Amniotic stem cell (primary cell): ENCODE measurements around the gene UFSP1.

Source experiments
- DNase-seq: peaks from one replicate; lab custom pipeline; 2025; lab: John Stamatoyannopoulos, UW

Gene UFSP1

GRCh38 chr7:100895956-100896731 is 6.6 kb upstream of the UFSP1 start:
- no peak for DNase-seq

- DNase-seq, result no peak
Observed at GRCh38 chr7:100895701-100895955, 6.1 kb upstream of the UFSP1 start, which contains the start of gene ACHE. Gene ACHE (minus strand): TSS chr7:100895888. CDS start chr7:100894232, 1,656 bp downstream.

GRCh38 chr7:100894860-100895700 is 5.6 kb upstream of the UFSP1 start:
- no peak for DNase-seq

GRCh38 chr7:100893910-100894721 is 4.6 kb upstream of the UFSP1 start:
- no peak for DNase-seq

DNA sequence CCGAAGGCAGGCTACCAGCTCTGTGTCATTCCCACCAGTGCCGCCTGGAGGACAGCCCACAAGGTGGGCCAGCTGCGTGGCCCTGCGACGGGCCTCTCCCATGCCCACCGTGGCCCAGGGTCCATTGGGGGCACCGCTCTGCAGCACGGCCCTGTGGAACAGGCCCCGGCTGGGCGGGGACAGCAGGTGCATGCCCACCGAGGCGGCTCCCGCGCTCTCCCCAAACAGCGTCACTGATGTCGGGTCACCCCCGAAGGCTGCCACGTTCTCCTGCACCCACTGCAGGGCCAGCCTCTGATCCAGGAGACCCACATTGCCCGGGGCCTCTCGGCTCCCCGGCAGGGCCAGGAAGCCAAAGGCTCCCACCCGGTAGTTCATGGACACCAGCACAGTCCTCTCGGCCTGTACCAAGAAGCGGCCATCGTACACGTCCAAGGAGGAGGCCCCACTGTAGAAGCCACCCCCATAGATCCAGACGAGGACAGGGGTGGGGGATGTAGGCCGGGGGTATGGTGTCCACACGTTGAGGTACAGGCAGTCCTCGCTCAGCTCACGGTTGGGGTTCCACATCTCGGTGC is 3.9 kb upstream of the UFSP1 start:
- DNase-seq, result no peak

DNA sequence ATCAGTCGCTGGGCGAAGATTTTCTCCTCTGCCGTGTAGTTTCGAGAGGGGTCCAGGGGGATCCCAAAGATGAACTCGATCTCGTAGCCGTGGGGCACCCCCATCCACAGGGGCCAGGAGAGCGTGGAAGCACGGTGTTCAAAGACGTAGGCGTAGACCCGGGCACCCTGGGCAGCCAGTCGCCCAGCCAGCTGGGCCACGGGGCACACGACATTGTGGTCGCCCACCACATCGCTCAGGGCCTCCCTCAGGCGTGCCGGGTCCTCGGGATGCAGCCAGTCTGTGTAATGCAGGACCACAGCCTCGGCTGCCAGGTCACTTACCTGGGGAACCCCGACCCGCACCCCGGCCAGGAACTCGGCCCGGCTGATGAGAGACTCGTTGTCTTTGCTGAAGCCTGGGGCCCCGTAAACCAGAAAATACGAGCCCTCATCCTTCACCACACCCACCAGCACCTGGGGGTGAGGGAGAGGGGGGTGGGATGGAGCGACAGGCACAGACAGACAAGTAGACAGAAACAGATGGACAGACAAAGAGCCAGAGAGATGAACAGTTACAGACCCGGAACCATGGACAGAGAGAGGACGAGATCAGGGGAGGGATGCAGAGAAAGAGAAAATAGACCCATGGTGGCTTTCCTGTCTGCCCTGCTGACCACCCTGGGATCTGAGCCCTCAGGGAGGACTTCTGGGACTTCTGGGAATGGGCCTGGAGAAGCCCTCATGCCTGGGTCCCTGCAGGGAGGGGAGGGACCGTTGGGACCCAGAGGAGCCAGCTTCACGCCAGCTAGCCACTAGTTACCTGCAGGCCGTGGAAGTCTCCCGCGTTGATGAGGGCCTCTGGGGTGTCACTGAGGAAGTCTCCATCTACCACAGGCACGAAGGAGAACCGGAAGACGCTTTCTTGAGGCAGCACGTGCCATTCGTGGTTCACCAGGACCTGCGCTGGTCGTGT is 3.1 kb upstream of the UFSP1 start:
- no peak for DNase-seq

DNA sequence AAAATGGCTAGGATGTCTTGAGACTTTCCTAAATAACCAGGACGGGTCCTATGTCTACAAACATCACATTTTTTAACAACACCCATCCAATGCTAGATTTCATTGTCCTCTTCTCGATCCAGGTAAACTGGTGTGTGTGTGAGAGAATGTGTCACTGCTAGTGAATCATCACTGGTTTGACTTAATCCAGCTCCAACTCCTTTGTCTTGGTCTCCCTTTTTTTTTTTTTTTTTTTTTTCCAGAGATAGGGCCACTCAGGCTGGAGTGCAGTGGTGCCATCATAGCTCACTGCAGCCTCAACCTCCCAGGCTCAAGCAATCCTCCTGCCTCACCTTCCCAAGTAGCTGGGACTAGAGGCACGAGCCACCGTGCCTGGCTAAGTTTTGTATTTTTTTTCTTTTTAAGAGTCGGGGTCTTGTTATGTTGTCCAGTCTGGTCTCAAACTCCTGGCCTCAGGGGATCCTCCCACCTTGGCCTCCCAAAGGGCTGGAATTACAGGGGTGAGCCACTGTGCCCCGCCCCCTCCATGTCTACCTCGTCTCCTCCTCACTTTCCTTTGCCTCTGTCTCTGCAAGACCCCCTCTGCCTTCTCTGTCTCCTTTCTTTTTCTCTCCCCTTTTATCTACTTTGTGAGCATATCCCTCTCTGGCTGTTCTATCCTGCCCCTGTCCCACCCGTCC is 2.2 kb upstream of the UFSP1 start:
- no peak for DNase-seq

- DNase-seq, result no peak
Observed at GRCh38 chr7:100890653-100891567, 1.4 kb upstream of the UFSP1 start.

GRCh38 chr7:100888291-100888987 is 1.1 kb downstream of the UFSP1 start:
- DNase-seq, result no peak

DNA sequence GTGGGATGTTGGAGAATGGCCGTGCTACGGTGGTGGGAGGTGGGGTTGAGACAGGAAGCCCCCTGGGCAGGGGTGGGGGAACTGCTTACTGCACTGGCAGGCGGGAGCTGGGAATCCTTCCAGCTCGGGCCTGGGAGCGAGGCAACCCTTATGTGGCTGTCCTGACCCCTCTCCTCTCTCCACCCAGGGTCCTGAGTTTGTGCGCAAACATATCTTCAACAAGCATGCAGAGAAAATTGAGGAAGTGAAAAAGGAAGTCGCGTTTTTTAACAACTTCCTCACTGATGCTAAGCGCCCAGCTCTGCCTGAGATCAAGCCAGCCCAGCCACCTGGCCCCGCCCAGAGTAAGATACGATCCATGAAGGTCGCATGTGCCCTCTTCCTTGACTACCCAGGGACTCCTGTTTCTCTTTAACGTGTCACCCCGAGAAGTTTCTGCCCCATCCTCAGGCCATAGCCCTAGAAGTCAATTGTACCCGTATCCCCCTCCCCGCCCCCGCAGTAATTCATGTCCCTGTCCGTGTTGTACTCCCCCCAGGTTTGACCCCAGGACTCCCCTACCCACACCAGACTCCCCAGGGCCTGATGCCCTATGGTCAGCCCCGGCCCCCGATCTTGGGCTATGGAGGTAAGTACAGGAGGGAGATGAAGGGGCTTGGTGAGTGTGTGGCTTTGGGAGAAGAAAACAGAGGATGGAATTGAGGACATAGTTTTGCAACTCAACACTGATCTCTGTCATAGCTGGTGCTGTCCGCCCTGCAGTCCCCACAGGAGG is 1.8 kb downstream of the UFSP1 start:
- no peak for DNase-seq

DNA sequence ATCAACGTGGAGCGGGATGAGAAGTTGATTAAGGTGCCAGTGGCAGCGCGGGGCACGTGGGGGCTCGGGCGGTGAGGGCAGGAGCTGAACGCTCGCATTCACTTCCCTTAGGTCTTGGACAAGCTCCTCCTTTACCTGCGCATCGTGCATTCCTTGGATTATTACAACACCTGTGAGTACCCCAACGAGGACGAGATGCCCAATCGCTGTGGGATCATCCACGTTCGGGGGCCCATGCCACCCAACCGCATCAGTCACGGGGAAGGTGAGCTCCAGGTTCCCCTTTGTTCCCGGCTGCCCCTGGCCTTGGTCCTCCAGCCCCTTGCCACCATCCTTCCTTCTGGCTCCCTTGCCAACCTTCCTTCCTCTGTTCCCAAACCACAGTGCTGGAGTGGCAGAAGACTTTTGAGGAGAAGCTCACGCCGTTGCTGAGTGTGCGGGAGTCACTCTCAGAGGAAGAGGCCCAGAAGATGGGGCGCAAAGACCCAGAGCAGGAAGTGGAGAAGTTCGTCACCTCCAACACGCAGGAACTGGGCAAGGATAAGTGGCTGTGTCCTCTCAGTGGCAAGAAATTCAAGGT is 2.5 kb downstream of the UFSP1 start:
- no peak for DNase-seq

- DNase-seq, result no peak
Observed at GRCh38 chr7:100886142-100886935, 3.2 kb downstream of the UFSP1 start.

GRCh38 chr7:100885440-100886141 is 3.9 kb downstream of the UFSP1 start:
- no peak for DNase-seq

- no peak for DNase-seq
Observed at GRCh38 chr7:100884736-100885439, 4.6 kb downstream of the UFSP1 start.

DNA sequence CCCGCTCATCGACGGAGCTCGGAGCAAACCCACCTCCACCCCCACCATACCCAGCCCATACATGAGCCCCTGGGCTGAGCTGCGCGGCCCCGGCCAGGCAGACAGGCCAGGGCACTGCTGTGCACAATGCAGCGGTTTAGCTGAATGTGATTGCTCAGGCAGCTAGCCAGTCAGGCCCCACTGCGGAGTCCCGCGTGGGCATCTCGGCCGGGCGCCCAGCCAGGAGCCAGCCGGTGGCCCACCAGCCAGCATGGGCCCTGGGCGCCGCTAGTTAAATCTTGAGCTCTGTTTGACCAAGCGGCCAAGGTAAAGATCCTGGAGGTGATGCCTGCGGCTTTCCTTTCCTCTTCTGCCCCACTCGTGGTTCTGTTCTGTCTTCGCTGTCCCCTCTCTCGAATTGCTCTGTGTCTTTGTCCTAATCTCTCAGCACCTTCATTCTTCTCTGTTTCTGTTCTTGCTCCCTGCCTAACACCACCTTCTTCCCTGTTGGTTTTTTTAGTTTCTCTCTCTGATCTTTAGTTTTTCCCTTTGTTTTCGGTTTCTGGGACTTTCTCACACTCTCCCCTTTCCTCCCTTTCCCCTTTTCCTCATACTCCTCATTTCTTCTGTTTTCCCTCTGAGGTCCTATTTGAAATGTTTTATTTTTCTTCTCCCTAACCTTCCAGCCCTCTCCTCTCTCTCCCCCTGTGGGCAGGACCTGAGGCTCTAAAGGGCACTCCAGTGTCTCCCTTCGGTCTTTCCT is 6.6 kb downstream of the UFSP1 start:
- DNase-seq, result no peak
